IPS DF 4.7 (cell line): ENCODE data around the gene ZNF649.

Source experiments
- DNase-seq: peaks from one replicate; pipeline ENCODE4 v3.0.0-alpha.2; 2013; ENCODE audit warnings: low spot score; ENCODE audit errors: extremely low read depth

The ZNF649 gene

GRCh38 chr19:51887522-51888498 lies 17.0 kb downstream of the ZNF649 start, which contains the start of gene ZNF577:
Gene ZNF577 (minus strand): TSS chr19:51887951. CDS start chr19:51880382, 7,569 bp downstream.
- peak; percentile 84 for DNase-seq

GRCh38 chr19:51884713-51885112 lies 20.1 kb downstream of the ZNF649 start:
- DNase-seq = no peak

- DNase-seq = no peak
Observed at GRCh38 chr19:51882518-51882917, 22.3 kb downstream of the ZNF649 start.

- DNase-seq = no peak
Observed at GRCh38 chr19:51873097-51873496, 31.7 kb downstream of the ZNF649 start.

- DNase-seq = no peak
Observed at GRCh38 chr19:51861870-51862622, 42.8 kb downstream of the ZNF649 start.
